ENCODE data around the gene PAX8.
"Not testable (repeated sequence)": the region's sequence is repeated elsewhere in the genome, so short reads cannot be mapped to it uniquely, and the experiment has no call there.

The PAX8 gene

GRCh38 chr2:113278742-113279139 is at the start of gene PAX8:
PAX8 (minus strand) TSS chr2:113278921; CDS start chr2:113278394, 527 bp downstream.
- no peak for TF ChIP-seq CTCF (IDR thresholded peaks at IDR 0.05; ENCODE audit: low read depth, low read length, missing control alignments)
- DNase-seq (ENCODE audit: low read depth): no peak
- no peak within 1 kb of the TSS for H3K4me3 ChIP-seq (ENCODE audit: low read depth, low read length)

GRCh38 chr2:113328043-113328442 is 49.3 kb upstream of the PAX8 start:
- H3K4me3 ChIP-seq (ENCODE audit: low read depth, low read length): no peak overlapping the region

GRCh38 chr2:113325161-113325731 is 46.5 kb upstream of the PAX8 start:
- not testable (repeated sequence) for H3K4me3 ChIP-seq (ENCODE audit: low read depth, low read length); DNase-seq (ENCODE audit: low read depth)

More at GRCh38 chr2:113328043-113328442, 49.3 kb upstream of the PAX8 start:
- DNase-seq (ENCODE audit: low read depth): no peak
- no peak for TF ChIP-seq CTCF (IDR thresholded peaks at IDR 0.05; ENCODE audit: low read depth, low read length, missing control alignments)

GRCh38 chr2:113324684-113325160 is 46.0 kb upstream of the PAX8 start:
- H3K4me3 ChIP-seq (ENCODE audit: low read depth, low read length): no peak overlapping the region
- no peak for DNase-seq (ENCODE audit: low read depth)
- TF ChIP-seq CTCF (IDR thresholded peaks at IDR 0.05; ENCODE audit: low read depth, low read length, missing control alignments): no peak

- not testable (repeated sequence) for DNase-seq (ENCODE audit: low read depth); H3K4me3 ChIP-seq (ENCODE audit: low read depth, low read length)
Observed at GRCh38 chr2:113323129-113323528, 44.4 kb upstream of the PAX8 start.

GRCh38 chr2:113320106-113320505 is 41.4 kb upstream of the PAX8 start:
- not testable (repeated sequence) for DNase-seq (ENCODE audit: low read depth); H3K4me3 ChIP-seq (ENCODE audit: low read depth, low read length)

GRCh38 chr2:113318941-113319340 is 40.2 kb upstream of the PAX8 start:
- not testable (repeated sequence) for H3K4me3 ChIP-seq (ENCODE audit: low read depth, low read length)

GRCh38 chr2:113316085-113316484 is 37.4 kb upstream of the PAX8 start:
- H3K4me3 ChIP-seq (ENCODE audit: low read depth, low read length): no peak overlapping the region
- DNase-seq (ENCODE audit: low read depth): no peak
- no peak for TF ChIP-seq CTCF (IDR thresholded peaks at IDR 0.05; ENCODE audit: low read depth, low read length, missing control alignments)

More at GRCh38 chr2:113318941-113319340, 40.2 kb upstream of the PAX8 start:
- not testable (repeated sequence) for DNase-seq (ENCODE audit: low read depth)

GRCh38 chr2:113314663-113315062 is 35.9 kb upstream of the PAX8 start:
- DNase-seq (ENCODE audit: low read depth); H3K4me3 ChIP-seq (ENCODE audit: low read depth, low read length): not testable (repeated sequence)

- H3K4me3 ChIP-seq (ENCODE audit: low read depth, low read length); DNase-seq (ENCODE audit: low read depth): not testable (repeated sequence)
Observed at GRCh38 chr2:113314176-113314575, 35.5 kb upstream of the PAX8 start.

GRCh38 chr2:113311781-113312180 is 33.1 kb upstream of the PAX8 start:
- H3K4me3 ChIP-seq (ENCODE audit: low read depth, low read length); DNase-seq (ENCODE audit: low read depth): not testable (repeated sequence)

GRCh38 chr2:113311191-113311590 is 32.5 kb upstream of the PAX8 start:
- H3K4me3 ChIP-seq (ENCODE audit: low read depth, low read length); DNase-seq (ENCODE audit: low read depth): not testable (repeated sequence)
